H1 (cell line): ENCODE results near the gene OR2Y1. TPM values are rescaled to one million over a fixed set of nuclear protein-coding genes. Genes with fewer than 3 reads are reported as not detected.

Source experiments
- EZH2 ChIP-seq: fragments of 200-600 bp; sonication (generic); IDR thresholded peaks from 2 replicates; pipeline ENCODE4 v1.7.1; 2012; ENCODE audit warnings: low read depth, mild to moderate bottlenecking, moderate library complexity, low read length, inconsistent platforms; ENCODE audit not compliant: severe bottlenecking
- KDM1A ChIP-seq: fragments of 200-600, 300-600 bp; sonication (generic); IDR thresholded peaks from 2 replicates; pipeline ENCODE4 v1.7.1; 2016; ENCODE audit warnings: mild to moderate bottlenecking, low read length, borderline replicate concordance
- KDM4A ChIP-seq: IDR thresholded peaks from one replicate; pipeline ENCODE4 v1.7.1; 2012; ENCODE audit warnings: low read depth, mild to moderate bottlenecking, moderate library complexity, low read length, inconsistent platforms; ENCODE audit not compliant: severe bottlenecking
- RAD21 ChIP-seq, 2 experiments: IDR thresholded peaks in 1 of 2; conservative IDR thresholded peaks in 1 of 2; 2 replicates each; pipeline ENCODE4 v1.6.1; 2011; ENCODE audit warnings: low read depth in 2 of 2, low read length in 2 of 2, improper control_type of control experiment in 1 of 2, inconsistent platforms in 1 of 2, mild to moderate bottlenecking in 1 of 2, moderate library complexity in 1 of 2
- RFX5 ChIP-seq: IDR thresholded peaks from 2 replicates; pipeline ENCODE4 v1.6.1; 2011; ENCODE audit warnings: low read depth, low read length, improper control_type of control experiment, borderline replicate concordance
- SP4 ChIP-seq: IDR thresholded peaks from 2 replicates; pipeline ENCODE4 v1.6.1; 2012; ENCODE audit warnings: low read length, inconsistent platforms
- polyA plus RNA-seq, 7 experiments: library from polyadenylated mRNA; depleted of rRNA in 3 of 7; stranded (reverse) in 5 of 7; unstranded in 2 of 7; fragments of >200 nt in 5 of 7; fragments of 200-250 nt in 2 of 7; gene quantifications; 1 replicate in 5 of 7; 2 replicates in 1 of 7; 4 replicates in 1 of 7; pipeline versions ENCODE4 v1.2.1 to v1.2.3, GENCODE V29; 2011 to 2013; ENCODE audit warnings: missing spikeins in 2 of 7, mixed read lengths in 2 of 7
- total RNA-seq: library from RNA; stranded (reverse); fragmentation: NEBNext Ultra II Directional; extraction: Animal tissue kit (Norgen Biotek cat#: 25700); gene quantifications from 2 replicates; pipeline ENCODE4 v1.2.1, GENCODE V29; 2021
- TF ChIP-seq, protein P1 (sequence below): fragments of 300-600 bp; sonication (generic); IDR thresholded peaks from 2 replicates; pipeline ENCODE4 v1.7.1; 2012; ENCODE audit warnings: low read length, moderate library complexity, mild to moderate bottlenecking, inconsistent platforms; ENCODE audit not compliant: insufficient replicate concordance
- TF ChIP-seq, protein P2 (sequence below): IDR thresholded peaks from 2 replicates; pipeline ENCODE4 v1.6.1; 2012; ENCODE audit warnings: low read length, inconsistent platforms

The OR2Y1 gene
- total and polyA plus RNA-seq, 2 of the 8 experiments (the other 6 are each of a cell fraction or from before 2014, with no cell fraction given), result not detected

DNA sequence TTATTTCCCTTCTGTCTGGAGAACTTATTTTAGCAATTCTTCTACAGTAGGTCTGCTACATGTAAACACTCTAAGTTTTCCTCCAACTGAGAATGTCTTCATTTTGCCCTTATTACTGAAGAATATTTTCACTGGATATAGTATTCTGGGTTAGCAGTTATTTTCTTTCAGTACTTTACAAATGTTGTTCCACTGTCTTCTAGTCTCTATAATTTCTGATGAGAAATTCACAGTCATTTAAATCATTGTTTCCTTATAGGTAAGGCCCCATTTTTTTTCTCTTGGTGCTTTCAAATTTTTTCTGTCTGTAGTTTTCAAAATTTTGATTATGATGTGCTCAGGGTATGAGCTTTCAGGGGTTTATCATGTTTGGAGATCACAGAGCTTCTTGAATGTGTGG is 32.0 kb upstream of the OR2Y1 start (continued):
- TF ChIP-seq, protein P1, sequence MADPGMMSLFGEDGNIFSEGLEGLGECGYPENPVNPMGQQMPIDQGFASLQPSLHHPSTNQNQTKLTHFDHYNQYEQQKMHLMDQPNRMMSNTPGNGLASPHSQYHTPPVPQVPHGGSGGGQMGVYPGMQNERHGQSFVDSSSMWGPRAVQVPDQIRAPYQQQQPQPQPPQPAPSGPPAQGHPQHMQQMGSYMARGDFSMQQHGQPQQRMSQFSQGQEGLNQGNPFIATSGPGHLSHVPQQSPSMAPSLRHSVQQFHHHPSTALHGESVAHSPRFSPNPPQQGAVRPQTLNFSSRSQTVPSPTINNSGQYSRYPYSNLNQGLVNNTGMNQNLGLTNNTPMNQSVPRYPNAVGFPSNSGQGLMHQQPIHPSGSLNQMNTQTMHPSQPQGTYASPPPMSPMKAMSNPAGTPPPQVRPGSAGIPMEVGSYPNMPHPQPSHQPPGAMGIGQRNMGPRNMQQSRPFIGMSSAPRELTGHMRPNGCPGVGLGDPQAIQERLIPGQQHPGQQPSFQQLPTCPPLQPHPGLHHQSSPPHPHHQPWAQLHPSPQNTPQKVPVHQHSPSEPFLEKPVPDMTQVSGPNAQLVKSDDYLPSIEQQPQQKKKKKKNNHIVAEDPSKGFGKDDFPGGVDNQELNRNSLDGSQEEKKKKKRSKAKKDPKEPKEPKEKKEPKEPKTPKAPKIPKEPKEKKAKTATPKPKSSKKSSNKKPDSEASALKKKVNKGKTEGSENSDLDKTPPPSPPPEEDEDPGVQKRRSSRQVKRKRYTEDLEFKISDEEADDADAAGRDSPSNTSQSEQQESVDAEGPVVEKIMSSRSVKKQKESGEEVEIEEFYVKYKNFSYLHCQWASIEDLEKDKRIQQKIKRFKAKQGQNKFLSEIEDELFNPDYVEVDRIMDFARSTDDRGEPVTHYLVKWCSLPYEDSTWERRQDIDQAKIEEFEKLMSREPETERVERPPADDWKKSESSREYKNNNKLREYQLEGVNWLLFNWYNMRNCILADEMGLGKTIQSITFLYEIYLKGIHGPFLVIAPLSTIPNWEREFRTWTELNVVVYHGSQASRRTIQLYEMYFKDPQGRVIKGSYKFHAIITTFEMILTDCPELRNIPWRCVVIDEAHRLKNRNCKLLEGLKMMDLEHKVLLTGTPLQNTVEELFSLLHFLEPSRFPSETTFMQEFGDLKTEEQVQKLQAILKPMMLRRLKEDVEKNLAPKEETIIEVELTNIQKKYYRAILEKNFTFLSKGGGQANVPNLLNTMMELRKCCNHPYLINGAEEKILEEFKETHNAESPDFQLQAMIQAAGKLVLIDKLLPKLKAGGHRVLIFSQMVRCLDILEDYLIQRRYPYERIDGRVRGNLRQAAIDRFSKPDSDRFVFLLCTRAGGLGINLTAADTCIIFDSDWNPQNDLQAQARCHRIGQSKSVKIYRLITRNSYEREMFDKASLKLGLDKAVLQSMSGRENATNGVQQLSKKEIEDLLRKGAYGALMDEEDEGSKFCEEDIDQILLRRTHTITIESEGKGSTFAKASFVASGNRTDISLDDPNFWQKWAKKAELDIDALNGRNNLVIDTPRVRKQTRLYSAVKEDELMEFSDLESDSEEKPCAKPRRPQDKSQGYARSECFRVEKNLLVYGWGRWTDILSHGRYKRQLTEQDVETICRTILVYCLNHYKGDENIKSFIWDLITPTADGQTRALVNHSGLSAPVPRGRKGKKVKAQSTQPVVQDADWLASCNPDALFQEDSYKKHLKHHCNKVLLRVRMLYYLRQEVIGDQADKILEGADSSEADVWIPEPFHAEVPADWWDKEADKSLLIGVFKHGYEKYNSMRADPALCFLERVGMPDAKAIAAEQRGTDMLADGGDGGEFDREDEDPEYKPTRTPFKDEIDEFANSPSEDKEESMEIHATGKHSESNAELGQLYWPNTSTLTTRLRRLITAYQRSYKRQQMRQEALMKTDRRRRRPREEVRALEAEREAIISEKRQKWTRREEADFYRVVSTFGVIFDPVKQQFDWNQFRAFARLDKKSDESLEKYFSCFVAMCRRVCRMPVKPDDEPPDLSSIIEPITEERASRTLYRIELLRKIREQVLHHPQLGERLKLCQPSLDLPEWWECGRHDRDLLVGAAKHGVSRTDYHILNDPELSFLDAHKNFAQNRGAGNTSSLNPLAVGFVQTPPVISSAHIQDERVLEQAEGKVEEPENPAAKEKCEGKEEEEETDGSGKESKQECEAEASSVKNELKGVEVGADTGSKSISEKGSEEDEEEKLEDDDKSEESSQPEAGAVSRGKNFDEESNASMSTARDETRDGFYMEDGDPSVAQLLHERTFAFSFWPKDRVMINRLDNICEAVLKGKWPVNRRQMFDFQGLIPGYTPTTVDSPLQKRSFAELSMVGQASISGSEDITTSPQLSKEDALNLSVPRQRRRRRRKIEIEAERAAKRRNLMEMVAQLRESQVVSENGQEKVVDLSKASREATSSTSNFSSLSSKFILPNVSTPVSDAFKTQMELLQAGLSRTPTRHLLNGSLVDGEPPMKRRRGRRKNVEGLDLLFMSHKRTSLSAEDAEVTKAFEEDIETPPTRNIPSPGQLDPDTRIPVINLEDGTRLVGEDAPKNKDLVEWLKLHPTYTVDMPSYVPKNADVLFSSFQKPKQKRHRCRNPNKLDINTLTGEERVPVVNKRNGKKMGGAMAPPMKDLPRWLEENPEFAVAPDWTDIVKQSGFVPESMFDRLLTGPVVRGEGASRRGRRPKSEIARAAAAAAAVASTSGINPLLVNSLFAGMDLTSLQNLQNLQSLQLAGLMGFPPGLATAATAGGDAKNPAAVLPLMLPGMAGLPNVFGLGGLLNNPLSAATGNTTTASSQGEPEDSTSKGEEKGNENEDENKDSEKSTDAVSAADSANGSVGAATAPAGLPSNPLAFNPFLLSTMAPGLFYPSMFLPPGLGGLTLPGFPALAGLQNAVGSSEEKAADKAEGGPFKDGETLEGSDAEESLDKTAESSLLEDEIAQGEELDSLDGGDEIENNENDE, result no peak
- TF ChIP-seq SP4 (no peak), EZH2 (no peak), KDM1A (no peak), KDM4A (no peak), RFX5 (no peak), RAD21 (IDR thresholded peaks at IDR 0.05 in 1 of 2, conservative IDR thresholded peaks at IDR 0.05 in 1 of 2; ENCODE audit: low read depth in 2 of 2, low read length in 2 of 2) (no peak)
- TF ChIP-seq, protein P2, sequence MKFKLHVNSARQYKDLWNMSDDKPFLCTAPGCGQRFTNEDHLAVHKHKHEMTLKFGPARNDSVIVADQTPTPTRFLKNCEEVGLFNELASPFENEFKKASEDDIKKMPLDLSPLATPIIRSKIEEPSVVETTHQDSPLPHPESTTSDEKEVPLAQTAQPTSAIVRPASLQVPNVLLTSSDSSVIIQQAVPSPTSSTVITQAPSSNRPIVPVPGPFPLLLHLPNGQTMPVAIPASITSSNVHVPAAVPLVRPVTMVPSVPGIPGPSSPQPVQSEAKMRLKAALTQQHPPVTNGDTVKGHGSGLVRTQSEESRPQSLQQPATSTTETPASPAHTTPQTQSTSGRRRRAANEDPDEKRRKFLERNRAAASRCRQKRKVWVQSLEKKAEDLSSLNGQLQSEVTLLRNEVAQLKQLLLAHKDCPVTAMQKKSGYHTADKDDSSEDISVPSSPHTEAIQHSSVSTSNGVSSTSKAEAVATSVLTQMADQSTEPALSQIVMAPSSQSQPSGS, result no peak
